HT1080 (cell line): Measurements from ENCODE around the gene IFT88. TPM values are rescaled to one million over a fixed set of nuclear protein-coding genes. Genes with fewer than 3 reads are reported as not detected.

Experiments
- DNase-seq: peaks from one replicate; pipeline ENCODE4 v3.0.0-alpha.2; 2015; ENCODE audit warnings: low read depth
- small RNA-seq: library from RNA; depleted of rRNA; stranded (forward); fragments of <200 nt; gene quantifications from one replicate; pipeline ENCODE3, GENCODE V24; 2014
- total RNA-seq: library from RNA; depleted of rRNA; stranded (reverse); fragments of >200 nt; shearing (Covaris generic); gene quantifications from 2 replicates; pipeline ENCODE4 v1.2.3, GENCODE V29; 2014; rRNA removed

The IFT88 gene
- total RNA-seq, 1 experiment from 2014 or later = 8.0 TPM

DNA sequence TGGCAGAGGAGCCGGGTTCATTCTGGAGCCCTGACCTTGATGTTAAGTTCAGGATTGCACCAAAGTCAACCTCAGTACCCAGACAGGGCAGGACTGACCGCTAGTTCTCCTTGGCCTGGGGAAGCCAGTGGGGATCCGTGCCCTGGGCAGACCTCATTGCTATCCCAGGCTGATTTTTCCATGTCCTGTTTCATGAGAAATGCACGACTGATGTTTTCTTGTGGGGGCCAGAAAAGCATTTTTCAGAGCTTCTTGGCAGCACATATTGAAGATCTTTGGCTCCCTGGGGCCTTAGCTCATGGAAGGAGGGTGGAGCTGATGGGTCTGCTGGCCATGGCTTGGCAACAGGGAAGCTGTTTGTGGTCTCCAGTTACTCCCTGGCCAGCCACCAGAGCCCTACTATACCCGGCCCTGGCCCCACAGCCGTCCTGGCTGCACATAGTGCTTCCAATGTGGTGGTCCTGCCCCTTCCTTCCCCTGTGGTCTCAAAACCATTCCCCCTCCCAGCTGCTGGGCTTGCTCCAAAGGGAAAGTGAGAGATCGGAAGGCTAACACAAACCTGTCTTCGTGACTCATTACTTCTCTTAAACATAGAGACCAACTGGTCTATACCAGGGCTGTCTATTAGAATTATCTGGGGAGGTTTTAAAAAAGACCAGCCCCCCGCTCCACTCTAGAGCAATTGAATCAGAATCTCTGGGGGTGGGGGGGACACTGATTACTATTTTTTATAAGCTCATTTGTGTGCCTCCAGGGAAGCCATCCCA is 147.8 kb downstream of the IFT88 start:
- DNase-seq = peak; percentile 73

DNA sequence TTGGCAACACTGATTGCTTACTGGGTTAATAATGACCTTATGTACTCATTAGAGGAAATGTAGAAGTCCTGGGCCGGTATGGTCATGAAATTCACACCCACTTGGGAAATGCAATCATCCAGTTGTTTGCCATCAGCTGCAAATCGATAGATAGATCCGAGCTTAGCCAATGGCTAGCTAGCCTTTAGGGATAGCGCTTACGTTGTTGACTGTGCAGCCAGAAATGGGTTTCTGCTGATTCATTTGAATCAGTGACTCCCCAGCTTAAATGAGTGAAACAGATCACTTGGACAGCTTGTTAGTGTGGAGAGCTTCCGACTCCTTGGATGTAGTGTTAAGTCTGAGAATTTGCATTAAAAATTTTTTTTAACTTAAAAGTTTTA is 148.4 kb downstream of the IFT88 start:
- DNase-seq = no peak

DNA sequence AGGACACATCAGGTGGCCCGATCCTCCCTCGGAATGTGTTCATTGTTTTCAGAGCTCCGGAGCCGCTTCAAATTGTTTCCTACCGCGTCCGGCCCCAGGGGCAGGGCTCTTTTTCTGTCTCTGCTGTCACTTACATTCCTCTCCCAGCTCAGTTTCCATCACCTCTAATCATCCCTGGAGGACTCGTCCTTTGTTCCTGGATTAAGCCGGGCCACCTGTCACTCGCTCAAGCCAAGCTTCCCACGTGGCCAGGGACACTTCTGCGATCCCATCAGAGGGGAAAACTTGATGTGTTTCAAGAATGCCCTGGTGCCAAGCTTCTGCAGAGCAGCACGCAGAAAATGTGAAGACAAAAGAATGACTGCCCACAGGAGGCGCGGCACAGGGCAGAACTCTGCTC is 150.0 kb downstream of the IFT88 start:
- DNase-seq = no peak

DNA sequence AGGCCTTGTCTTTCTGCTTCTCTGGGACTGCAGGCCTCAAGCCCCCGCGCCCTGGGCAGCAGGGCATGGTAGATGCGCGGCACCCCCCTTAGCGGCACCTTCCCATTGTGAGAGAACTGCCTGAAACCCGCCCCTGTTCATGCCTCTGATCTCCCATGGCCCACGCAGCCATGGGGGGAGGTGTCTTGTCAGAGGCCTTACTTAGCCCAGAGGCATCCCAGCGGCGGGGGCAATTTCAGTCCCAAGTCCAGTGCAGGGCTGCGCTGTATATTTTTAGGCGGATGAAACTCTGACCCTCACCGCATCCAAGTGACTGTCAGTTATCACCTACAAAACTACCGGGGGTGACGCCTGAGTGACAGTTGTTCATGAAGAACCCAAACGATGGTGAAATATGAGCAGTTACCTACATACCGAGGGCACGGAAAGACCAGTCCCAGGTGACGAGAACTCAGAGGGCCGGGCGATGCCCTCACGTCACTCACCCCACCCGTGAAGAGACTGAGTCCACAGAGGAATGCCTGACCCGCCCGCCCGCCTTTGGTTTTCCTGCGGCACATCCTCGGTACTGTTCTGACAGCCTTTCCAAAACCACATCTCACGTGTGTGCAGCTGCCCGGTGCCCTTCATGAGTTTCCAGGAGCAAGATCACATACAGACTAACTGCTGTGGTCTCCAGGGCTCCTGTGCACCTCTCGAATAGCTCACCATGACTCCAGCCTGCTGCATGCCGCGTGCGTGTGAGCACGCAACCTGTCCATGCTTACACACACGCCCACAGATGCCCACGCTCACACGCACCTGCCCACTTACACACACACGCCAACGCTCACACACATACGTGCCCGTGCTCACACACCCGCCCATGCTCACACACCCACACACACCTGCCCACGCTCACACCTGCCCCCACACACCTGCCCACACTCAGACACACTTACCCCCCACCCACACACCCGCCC is 150.9 kb downstream of the IFT88 start:
- no peak for DNase-seq

DNA sequence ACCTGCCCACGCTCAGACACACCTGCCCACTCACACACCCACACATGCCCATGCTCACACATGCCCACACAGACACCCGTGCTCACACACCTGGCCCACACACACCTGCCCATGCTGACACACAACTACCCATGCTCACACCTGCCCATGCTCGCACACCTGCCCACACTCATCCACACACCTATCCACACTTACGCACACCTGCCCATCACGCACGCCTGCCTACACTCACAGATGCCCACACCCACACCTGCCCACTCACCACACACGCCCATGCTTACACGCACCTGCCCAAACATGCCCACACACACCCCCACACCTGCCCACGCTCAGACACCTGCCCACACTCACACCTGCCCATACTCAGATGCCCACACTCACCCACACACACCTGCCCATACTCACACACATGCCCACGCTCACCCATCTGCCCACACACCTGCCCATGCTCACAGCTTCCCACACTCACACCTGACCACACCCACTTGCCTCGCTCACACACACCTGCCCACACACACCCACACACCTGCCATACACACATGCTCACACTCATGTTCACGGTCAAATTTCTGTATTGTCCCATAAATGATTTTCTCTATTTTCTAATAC is 152.1 kb downstream of the IFT88 start:
- no peak for DNase-seq

DNA sequence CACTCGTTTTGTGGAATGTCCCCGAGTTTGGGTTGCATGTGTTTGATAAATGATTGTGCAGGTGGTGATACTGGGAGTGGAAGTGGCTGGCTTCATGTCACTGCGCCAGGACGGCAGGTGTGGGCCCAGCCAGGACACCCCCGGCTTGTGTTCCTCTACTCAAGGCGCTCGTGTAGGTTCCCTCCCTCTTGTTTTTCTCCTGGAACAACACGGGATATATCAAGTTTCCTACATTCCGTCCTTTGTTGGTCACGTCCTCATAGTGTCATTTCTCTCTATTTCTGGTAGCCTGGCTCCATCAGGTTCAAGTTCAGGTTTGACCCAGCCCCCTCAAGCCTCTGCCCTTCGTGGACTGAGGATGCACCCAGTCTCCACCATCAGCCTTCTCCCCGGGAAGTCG is 152.8 kb downstream of the IFT88 start:
- no peak for DNase-seq

DNA sequence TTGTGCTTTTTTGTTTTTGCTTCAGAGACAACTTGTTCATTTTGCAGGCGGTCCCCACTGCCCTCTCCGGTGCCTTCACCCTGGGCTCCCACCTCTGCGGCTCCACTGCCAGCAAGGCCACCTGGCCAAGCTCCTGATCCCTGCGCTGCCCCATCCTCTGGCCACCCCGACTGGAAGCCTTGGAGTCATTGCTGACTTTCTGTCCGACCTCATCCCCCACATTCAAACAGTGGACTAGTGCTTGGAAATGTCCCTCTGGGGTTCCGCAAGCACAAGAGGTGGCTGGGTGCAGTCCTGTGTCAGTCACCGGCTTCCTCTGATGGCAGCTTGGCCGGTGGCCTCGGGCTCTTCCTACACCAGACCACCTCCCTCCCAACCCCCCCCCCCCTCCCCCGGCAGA is 153.5 kb downstream of the IFT88 start:
- DNase-seq = no peak

DNA sequence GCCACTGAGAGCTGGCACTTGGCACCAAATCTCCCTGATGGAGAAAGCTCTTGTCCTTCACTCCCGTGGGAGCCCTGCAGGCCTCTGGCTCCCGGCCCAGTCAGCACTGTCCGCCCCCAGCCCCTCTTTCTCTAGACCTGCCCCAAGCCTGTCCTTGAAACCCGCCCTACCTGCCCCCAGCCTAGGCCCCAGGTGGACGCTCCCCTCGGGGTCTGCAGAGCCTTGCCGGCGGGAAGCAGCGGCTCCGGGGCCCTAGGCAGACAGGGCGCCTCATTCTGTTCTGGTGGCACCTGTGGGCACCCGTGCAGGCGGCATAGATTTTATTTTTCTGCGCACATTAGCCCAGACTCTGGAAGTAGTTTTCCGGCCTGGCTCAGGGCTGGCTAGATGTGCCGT is 154.1 kb downstream of the IFT88 start:
- DNase-seq = no peak

DNA sequence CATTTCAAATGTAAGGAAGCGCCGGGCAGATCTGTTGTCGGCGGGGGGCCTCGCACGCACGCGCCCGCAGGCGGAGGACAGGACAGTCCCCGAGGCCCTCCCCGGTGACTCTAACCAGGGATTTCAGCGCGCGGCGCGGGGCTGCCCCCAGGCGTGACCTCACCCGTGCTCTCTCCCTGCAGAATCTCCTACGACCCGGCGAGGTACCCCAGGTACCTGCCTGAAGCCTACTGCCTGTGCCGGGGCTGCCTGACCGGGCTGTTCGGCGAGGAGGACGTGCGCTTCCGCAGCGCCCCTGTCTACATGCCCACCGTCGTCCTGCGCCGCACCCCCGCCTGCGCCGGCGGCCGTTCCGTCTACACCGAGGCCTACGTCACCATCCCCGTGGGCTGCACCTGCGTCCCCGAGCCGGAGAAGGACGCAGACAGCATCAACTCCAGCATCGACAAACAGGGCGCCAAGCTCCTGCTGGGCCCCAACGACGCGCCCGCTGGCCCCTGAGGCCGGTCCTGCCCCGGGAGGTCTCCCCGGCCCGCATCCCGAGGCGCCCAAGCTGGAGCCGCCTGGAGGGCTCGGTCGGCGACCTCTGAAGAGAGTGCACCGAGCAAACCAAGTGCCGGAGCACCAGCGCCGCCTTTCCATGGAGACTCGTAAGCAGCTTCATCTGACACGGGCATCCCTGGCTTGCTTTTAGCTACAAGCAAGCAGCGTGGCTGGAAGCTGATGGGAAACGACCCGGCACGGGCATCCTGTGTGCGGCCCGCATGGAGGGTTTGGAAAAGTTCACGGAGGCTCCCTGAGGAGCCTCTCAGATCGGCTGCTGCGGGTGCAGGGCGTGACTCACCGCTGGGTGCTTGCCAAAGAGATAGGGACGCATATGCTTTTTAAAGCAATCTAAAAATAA is 154.7 kb downstream of the IFT88 start:
- DNase-seq = no peak

DNA sequence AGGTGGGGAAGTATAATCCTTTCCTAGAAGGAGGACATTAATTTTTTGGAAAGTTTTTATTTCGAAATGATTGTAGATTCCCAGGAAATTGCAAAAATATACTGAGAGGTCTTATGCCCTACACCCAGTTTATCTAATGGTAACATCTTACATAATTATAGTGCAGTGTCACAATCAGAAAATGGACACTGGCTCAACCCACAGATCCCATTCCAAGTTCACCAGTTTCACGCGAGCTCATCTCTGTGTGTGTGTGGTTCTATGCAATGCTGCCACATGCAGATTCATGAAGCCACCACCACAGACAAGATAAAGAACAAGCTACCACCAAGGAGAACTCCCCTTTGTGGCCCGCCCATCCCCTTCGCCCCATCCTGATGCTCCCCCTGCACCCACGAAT is 160.9 kb downstream of the IFT88 start:
- DNase-seq = no peak

DNA sequence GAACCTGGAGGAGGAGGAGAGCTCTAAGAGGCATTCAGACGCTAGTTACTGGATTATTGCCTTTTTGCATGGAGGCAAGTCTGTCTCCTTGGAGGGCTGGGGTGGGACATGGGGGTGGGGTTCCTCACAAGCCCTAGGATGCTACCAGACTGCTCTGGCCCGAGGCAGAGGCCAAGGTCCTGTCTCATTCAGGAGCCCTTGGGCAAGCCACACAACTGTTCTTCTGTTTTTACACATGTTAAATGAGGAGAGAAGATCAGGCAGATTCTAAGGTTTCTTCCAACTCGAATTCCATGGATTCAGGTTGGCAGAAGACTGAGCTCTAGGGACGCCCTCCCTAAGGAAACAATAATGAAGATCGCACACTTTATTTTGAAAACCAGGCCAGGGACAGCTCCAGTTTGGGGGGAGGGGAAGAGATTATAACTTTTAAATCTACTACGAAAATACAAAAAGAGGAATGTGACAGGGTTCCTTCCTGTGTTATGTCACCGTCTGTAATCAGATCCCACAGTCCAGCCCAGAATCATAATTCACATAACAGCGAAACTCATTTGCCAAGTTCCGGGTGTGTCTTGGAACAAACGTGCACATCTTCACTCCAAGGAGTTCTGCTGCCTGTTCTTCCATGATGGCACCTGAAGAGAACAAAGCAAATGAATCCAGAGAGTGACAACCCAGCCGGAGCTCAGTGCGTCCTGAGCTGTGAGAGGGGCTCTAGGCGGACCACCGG is 161.8 kb downstream of the IFT88 start:
- no peak for DNase-seq

DNA sequence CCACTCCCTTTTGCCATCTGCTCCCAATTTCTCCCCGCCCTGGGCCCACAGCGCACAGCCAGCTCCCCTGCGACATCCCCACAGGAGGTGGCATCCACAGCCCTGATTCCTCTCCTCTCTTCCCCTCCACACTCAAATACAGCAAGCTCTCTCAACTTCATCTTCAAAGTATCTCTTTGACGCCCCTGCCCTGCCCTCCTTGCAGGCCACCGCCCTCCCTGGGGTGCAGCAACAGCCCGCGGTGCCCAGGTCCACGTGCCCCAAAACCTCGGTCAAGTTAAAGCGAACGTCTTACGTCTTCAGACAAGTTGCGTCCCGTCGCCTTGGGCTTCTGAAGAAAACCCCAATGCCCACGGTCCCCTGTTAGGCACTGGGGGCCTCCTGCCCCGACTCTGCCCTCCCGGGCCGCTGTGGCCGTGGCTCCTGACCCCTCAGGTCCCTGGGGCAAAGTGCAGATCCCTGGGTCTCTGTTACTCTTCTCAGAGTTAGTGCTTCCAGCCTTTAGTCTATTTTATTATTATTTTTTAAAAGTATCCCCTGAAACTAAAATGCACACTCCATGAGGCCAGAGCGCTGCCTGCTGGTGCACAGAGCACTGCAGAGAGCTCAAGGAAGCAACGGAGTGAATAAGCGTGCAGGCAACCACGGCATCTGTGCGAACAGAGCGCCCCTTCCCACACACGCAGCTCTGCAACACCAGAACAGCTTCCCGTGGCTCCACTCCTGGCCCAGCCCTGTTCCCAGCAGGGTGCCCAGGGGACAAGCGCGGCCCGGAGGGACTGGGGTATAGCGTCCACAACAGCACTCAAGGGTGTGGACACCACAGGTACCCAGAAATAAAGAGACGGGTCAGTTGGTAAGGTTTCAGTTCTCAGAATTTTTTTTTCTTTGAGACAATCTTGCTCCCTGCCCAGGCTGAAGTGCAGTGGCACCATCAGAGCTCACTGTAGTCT is 163.0 kb downstream of the IFT88 start:
- DNase-seq = no peak

DNA sequence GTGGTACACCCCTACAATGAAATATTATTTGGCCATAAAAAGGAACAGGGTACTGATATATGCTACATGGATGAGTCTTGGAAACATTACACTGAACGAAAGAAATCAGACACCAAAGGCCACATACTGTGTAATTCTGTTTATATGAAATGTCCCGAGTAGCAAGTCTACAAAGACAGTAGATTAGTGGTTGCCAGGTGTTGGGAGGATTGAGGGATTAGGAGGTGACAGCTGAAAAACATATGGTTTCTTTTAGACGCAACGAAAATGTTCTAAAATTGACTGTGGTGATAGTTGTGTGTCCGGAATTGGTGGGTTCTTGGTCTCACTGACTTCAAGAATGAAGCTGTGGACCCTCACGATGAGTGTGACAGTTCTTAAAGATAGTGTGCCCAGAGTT is 171.7 kb downstream of the IFT88 start:
- no peak for DNase-seq

DNA sequence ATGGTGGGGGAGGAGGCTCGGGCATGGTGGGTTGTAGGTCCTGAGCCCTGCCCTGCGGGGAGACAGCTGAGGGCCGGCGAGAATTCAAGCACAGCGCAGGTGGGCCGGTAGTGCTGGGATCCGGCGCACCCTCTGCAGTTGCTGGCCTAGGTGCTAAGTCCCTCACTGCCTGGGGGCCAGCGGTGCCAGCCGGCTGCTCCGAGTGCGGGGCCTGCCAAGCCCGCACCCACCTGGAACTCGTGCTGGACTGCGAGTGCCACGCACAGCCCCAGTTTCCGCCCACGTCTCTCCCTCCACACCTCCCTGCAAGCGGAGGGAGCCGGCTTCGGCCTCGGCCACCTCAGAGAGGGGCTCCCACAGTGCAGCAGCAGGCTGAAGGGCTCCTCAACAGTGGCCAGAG is 173.1 kb downstream of the IFT88 start:
- DNase-seq = no peak

Small RNAs within 50 kb of the gene (small RNA-seq; reads per million reads assigned to genes)
- gene RNU2-7P = 0.84 reads per million, percentile 70 among the genes with 10 or more reads in this experiment

Other genes with a start within 250 kb of the IFT88 start
- 8.8 and 13.5 TPM in 2 replicates for gene CRYL1, start 41.3 kb upstream of the IFT88 start, total RNA-seq
- 1.7 and 1.8 TPM in 2 replicates for gene IL17D, start 136.5 kb downstream of the IFT88 start, total RNA-seq
- 6.0 and 10.0 TPM in 2 replicates for gene EEF1AKMT1, start 206.8 kb downstream of the IFT88 start, total RNA-seq